HL-60 (cell line): ENCODE data around the gene KNCN.

Source experiments
- POLR2AphosphoS5 ChIP-seq: IDR thresholded peaks from 2 replicates; pipeline ENCODE4 v1.6.1; 2012; ENCODE audit warnings: low read depth
- SPI1 ChIP-seq: IDR thresholded peaks from 2 replicates; pipeline ENCODE4 v1.6.1; 2012; ENCODE audit warnings: low read depth, mild to moderate bottlenecking, borderline replicate concordance
- TF ChIP-seq, protein P1 (sequence below): IDR thresholded peaks from one replicate; pipeline ENCODE4 v1.5.1; 2011; ENCODE audit warnings: low read length, control low read depth, inconsistent platforms; ENCODE audit not compliant: insufficient read depth
- TF ChIP-seq, protein P2 (sequence below): IDR thresholded peaks from 2 replicates; pipeline ENCODE4 v1.6.1; 2012; ENCODE audit warnings: low read depth; ENCODE audit not compliant: insufficient replicate concordance

DNA sequence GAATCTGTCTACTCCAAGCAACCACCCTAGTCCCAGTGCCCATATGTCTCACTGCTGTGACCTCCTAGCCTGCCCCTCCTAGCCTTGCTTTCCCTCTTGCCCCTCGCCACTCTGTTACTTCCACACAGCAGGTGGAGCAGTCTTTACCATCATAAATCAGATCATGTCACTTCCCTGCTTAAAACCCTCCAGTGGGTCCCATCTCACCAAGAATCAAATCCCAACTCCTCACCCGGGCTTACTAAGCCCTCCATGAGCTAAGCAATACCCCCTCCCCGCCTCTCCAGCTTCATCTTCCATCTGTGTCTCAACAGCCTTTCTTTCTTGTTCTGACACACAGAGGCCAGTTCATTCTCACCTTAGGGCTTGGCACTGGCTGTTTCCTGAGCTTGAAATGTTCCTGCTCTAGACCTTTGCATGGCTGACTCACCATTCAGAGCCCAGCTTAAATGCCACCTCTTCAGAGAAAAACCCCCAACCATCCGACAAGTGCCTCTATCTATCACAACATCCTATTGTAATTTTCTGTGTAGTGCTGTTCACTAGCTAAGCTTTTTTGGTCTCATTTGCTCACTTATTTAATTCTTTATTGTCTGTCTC, 22.3 kb downstream of the KNCN start:
- no peak for TF ChIP-seq SPI1
- TF ChIP-seq, protein P1, sequence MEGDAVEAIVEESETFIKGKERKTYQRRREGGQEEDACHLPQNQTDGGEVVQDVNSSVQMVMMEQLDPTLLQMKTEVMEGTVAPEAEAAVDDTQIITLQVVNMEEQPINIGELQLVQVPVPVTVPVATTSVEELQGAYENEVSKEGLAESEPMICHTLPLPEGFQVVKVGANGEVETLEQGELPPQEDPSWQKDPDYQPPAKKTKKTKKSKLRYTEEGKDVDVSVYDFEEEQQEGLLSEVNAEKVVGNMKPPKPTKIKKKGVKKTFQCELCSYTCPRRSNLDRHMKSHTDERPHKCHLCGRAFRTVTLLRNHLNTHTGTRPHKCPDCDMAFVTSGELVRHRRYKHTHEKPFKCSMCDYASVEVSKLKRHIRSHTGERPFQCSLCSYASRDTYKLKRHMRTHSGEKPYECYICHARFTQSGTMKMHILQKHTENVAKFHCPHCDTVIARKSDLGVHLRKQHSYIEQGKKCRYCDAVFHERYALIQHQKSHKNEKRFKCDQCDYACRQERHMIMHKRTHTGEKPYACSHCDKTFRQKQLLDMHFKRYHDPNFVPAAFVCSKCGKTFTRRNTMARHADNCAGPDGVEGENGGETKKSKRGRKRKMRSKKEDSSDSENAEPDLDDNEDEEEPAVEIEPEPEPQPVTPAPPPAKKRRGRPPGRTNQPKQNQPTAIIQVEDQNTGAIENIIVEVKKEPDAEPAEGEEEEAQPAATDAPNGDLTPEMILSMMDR: no peak
- TF ChIP-seq POLR2AphosphoS5: no peak
- TF ChIP-seq, protein P2, sequence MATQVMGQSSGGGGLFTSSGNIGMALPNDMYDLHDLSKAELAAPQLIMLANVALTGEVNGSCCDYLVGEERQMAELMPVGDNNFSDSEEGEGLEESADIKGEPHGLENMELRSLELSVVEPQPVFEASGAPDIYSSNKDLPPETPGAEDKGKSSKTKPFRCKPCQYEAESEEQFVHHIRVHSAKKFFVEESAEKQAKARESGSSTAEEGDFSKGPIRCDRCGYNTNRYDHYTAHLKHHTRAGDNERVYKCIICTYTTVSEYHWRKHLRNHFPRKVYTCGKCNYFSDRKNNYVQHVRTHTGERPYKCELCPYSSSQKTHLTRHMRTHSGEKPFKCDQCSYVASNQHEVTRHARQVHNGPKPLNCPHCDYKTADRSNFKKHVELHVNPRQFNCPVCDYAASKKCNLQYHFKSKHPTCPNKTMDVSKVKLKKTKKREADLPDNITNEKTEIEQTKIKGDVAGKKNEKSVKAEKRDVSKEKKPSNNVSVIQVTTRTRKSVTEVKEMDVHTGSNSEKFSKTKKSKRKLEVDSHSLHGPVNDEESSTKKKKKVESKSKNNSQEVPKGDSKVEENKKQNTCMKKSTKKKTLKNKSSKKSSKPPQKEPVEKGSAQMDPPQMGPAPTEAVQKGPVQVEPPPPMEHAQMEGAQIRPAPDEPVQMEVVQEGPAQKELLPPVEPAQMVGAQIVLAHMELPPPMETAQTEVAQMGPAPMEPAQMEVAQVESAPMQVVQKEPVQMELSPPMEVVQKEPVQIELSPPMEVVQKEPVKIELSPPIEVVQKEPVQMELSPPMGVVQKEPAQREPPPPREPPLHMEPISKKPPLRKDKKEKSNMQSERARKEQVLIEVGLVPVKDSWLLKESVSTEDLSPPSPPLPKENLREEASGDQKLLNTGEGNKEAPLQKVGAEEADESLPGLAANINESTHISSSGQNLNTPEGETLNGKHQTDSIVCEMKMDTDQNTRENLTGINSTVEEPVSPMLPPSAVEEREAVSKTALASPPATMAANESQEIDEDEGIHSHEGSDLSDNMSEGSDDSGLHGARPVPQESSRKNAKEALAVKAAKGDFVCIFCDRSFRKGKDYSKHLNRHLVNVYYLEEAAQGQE: no peak
